Measurements from ENCODE around the gene ADGRV1. TPM values are rescaled to one million over a fixed set of nuclear protein-coding genes. Genes with fewer than 3 reads are reported as not detected.

Gene ADGRV1
- total and polyA plus RNA-seq, 9 of the 15 experiments (the other 6 are each of a cell fraction or from before 2014, with no cell fraction given): 21.7 to 156 (median 58.2) TPM

DNA sequence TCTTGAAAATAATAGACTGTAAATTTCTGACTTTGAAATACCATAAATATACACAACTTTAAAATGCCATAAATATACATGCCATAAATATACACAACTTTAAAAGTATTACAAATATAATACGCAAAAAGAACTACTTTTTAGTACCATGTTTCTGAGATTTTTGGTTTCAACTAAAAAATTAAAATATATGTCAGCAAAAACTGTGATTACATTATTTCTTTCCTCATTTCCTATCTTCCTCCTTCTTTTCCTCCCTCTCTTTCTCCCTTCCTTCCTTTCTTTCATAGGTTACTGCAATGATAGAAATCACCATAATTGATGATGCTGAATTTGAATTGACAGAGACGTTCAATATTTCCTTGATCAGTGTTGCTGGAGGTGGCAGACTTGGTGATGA, 200.5 kb downstream of the ADGRV1 start:
- H3K9me3 ChIP-seq (replicated peaks; ENCODE audit: control insufficient read depth, insufficient read depth, low read depth, low read length): no peaks in the 10 kb centered on the region
- TF ChIP-seq ZNF316 (IDR thresholded peaks at IDR 0.05) (peak; percentile 86), C11orf30 (IDR thresholded peaks at IDR 0.05; ENCODE audit: low read depth) (peak; percentile 62; the same call in 1 of the 2 replicates), MAFG (tag; conservative IDR thresholded peaks at IDR 0.05) (peak; percentile 43; the same call in 1 of the 2 replicates), MYNN (IDR thresholded peaks at IDR 0.05) (no peak), MYNN (CRISPR knock-in tag; IDR thresholded peaks at IDR 0.05) (no peak)
- no peaks in the 10 kb centered on the region for H3K4me1 ChIP-seq (replicated peaks in 1 of 2; ENCODE audit: control insufficient read depth in 2 of 2, insufficient read depth in 2 of 2, low read length in 2 of 2)
- H3K79me2 ChIP-seq (ENCODE audit: control insufficient read depth, insufficient read depth, low read length): no peaks in the 10 kb centered on the region
- no peak overlapping the region for H3K4me2 ChIP-seq (ENCODE audit: insufficient read depth, low read length)
- BruUV-seq (replicated peaks): no TSS peak
- FAIRE-seq: no peak
- ChIA-PET CTCF (ENCODE audit: low intra/inter-chr PET ratio) (no interaction called here), POLR2A (interaction anchor here (1.0 kb wide), 1 partner anchor 32 kb away, joined by 3 read pairs; no protein-coding TSS in a partner anchor)
- 87% methylated on average over 2 of the region's 2 CpGs for WGBS (ENCODE audit: insufficient coverage, low coverage, missing lambda C conversion rate)
- peaks cover 88% of the 10 kb centered on the region for H3K36me3 ChIP-seq (ENCODE audit: control insufficient read depth, insufficient read depth, low read length)
- no peak overlapping the region for H3K27ac ChIP-seq (ENCODE audit: extremely low read depth, low read depth, low read length)
- no peak overlapping the region for H2AFZ ChIP-seq (ENCODE audit: low read depth, low read length)
- ATAC-seq: no peak
- H3K27me3 ChIP-seq (ENCODE audit: control insufficient read depth in 2 of 2, insufficient read depth in 2 of 2, low read length in 2 of 2): no peaks in the 10 kb centered on the region
- no peak overlapping the region for H3K9ac ChIP-seq (ENCODE audit: insufficient read depth in 1 of 2, low read depth in 2 of 2, low read length in 2 of 2)
- intact Hi-C loops (cut with micrococcal nuclease): no loop called here
- in situ Hi-C loops (cut with MboI): no loop called here
- no peak for DNase-seq (ENCODE audit: extremely low read depth in 1 of 4, low spot score in 3 of 4)
- no peaks in the 10 kb centered on the region for H4K20me1 ChIP-seq (replicated peaks; ENCODE audit: control insufficient read depth, insufficient read depth, low read length)
- no peak overlapping the region for H3K4me3 ChIP-seq
- H3K9me1 ChIP-seq (ENCODE audit: control insufficient read depth, insufficient read depth, low read length): no peaks in the 10 kb centered on the region

DNA sequence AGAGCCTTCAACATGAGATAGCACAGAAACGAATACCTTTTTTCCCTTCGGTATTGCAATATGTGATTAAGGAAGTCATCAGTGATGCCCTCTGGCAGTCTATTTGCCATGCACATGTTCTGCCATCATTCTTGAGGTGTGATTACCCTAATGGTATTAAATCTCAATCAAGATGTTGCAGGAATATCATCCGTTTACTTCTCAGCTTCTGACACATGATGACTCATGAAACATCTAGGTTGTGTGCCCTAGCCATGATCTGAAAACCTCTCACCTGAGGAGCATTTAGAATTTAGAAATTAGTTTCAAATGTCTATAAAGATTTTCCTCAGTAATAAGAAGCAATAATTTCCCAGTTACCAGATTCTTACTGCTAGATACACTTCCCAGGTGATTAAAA, 209.1 kb downstream of the ADGRV1 start:
- H3K4me2 ChIP-seq (ENCODE audit: insufficient read depth, low read length): no peak overlapping the region
- in situ Hi-C loops (cut with MboI) (no loop called here), intact Hi-C loops (cut with micrococcal nuclease) (no loop called here)
- H3K4me3 ChIP-seq: no peak overlapping the region
- ATAC-seq: no peak
- no peaks in the 10 kb centered on the region for H3K9me1 ChIP-seq (ENCODE audit: control insufficient read depth, insufficient read depth, low read length)
- FAIRE-seq: no peak
- ChIA-PET POLR2A (no interaction called here), CTCF (ENCODE audit: low intra/inter-chr PET ratio) (no interaction called here)
- BruUV-seq (replicated peaks): no TSS peak
- no peak overlapping the region for H3K27ac ChIP-seq (ENCODE audit: extremely low read depth, low read depth, low read length)
- no peaks in the 10 kb centered on the region for H3K9me3 ChIP-seq (replicated peaks; ENCODE audit: control insufficient read depth, insufficient read depth, low read depth, low read length)
- no peak overlapping the region for H3K9ac ChIP-seq (ENCODE audit: insufficient read depth in 1 of 2, low read depth in 2 of 2, low read length in 2 of 2)
- H3K27me3 ChIP-seq (ENCODE audit: control insufficient read depth in 2 of 2, insufficient read depth in 2 of 2, low read length in 2 of 2): no peaks in the 10 kb centered on the region
- DNase-seq (ENCODE audit: extremely low read depth in 1 of 4, low spot score in 3 of 4): no peak
- H3K79me2 ChIP-seq (ENCODE audit: control insufficient read depth, insufficient read depth, low read length): no peaks in the 10 kb centered on the region
- no peaks in the 10 kb centered on the region for H4K20me1 ChIP-seq (replicated peaks; ENCODE audit: control insufficient read depth, insufficient read depth, low read length)
- H3K4me1 ChIP-seq (replicated peaks in 1 of 2; ENCODE audit: control insufficient read depth in 2 of 2, insufficient read depth in 2 of 2, low read length in 2 of 2): no peaks in the 10 kb centered on the region
- TF ChIP-seq EGR1 (conservative IDR thresholded peaks at IDR 0.05): no peak
- TF ChIP-seq NBN (IDR thresholded peaks at IDR 0.05; ENCODE audit: low read depth): no peak
- TF ChIP-seq, protein P1, sequence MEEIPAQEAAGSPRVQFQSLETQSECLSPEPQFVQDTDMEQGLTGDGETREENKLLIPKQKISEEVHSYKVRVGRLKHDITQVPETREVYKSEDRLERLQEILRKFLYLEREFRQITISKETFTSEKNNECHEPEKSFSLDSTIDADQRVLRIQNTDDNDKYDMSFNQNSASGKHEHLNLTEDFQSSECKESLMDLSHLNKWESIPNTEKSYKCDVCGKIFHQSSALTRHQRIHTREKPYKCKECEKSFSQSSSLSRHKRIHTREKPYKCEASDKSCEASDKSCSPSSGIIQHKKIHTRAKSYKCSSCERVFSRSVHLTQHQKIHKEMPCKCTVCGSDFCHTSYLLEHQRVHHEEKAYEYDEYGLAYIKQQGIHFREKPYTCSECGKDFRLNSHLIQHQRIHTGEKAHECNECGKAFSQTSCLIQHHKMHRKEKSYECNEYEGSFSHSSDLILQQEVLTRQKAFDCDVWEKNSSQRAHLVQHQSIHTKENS (CRISPR knock-in tag; IDR thresholded peaks at IDR 0.05): no peak
- TF ChIP-seq ZNF274 (IDR thresholded peaks at IDR 0.05; ENCODE audit: borderline replicate concordance, low read depth, low read length): no peak
- TF ChIP-seq KDM1A (IDR thresholded peaks at IDR 0.05): no peak
- no peak for TF ChIP-seq MAFG (tag; conservative IDR thresholded peaks at IDR 0.05)
- no peak for TF ChIP-seq SREBF1 (IDR thresholded peaks at IDR 0.05; ENCODE audit: borderline replicate concordance, low read depth, low read length)
- no peak for TF ChIP-seq IRF2 (CRISPR knock-in tag; IDR thresholded peaks at IDR 0.05)
- TF ChIP-seq ZNF146 (CRISPR knock-in tag; IDR thresholded peaks at IDR 0.05; ENCODE audit: unreplicated experiment): no peak
- no peak for TF ChIP-seq ZNF696 (CRISPR knock-in tag; conservative IDR thresholded peaks at IDR 0.05)
- TF ChIP-seq, protein P2, sequence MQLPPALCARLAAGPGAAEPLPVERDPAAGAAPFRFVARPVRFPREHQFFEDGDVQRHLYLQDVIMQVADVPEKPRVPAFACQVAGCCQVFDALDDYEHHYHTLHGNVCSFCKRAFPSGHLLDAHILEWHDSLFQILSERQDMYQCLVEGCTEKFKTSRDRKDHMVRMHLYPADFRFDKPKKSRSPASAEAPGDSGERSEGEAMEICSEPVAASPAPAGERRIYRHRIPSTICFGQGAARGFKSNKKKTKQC (CRISPR knock-in tag; IDR thresholded peaks at IDR 0.05): no peak
- 88% methylated on average over 3 of the region's 3 CpGs for WGBS (ENCODE audit: insufficient coverage, low coverage, missing lambda C conversion rate)
- H3K36me3 ChIP-seq (ENCODE audit: control insufficient read depth, insufficient read depth, low read length): peaks cover 90% of the 10 kb centered on the region
- H2AFZ ChIP-seq (ENCODE audit: low read depth, low read length): no peak overlapping the region

Data from K562 (cell line).